AG10803 (cell line): ENCODE data around the gene TENM3.

Source experiments
- DNase-seq: peaks from one replicate; pipeline ENCODE4 v3.0.0; 2010; ENCODE audit warnings: low read depth
- H3K4me3 ChIP-seq: 2 replicates; pipeline ENCODE4 v1.5.1; 2011; ENCODE audit warnings: mild to moderate bottlenecking, low read length, control low read depth
- TF ChIP-seq, protein P1 (sequence below): conservative IDR thresholded peaks from 2 replicates; pipeline ENCODE4 v1.5.1; 2011; ENCODE audit warnings: mild to moderate bottlenecking, low read length, control low read depth, inconsistent platforms

TENM3 gene

DNA sequence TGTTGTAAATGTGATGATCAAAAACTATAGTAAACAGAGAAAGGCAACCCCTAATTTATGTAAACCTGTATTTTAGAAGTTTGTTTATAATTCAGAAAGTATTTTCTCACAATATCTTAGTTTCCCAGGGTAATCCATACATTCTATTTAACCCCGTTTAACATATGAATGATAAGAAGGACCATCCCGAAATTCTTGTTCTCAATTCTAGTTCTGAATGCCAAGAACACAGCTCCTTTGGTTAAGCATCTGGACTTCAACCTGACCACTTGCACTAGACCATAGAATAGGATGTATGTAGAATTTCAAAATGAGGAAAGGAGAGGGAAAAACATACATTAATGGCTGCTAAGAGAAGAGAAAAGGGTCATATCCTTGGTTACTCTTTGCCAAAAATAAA is 227.0 kb downstream of the TENM3 start:
- TF ChIP-seq, protein P1, sequence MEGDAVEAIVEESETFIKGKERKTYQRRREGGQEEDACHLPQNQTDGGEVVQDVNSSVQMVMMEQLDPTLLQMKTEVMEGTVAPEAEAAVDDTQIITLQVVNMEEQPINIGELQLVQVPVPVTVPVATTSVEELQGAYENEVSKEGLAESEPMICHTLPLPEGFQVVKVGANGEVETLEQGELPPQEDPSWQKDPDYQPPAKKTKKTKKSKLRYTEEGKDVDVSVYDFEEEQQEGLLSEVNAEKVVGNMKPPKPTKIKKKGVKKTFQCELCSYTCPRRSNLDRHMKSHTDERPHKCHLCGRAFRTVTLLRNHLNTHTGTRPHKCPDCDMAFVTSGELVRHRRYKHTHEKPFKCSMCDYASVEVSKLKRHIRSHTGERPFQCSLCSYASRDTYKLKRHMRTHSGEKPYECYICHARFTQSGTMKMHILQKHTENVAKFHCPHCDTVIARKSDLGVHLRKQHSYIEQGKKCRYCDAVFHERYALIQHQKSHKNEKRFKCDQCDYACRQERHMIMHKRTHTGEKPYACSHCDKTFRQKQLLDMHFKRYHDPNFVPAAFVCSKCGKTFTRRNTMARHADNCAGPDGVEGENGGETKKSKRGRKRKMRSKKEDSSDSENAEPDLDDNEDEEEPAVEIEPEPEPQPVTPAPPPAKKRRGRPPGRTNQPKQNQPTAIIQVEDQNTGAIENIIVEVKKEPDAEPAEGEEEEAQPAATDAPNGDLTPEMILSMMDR, result no peak
- no peak for DNase-seq

GRCh38 chr4:182475539-182475938 is 232.3 kb downstream of the TENM3 start:
- H3K4me3 ChIP-seq, result no peak overlapping the region
- TF ChIP-seq, protein P1, result no peak
- DNase-seq, result no peak

More for the DNA sequence above, 227.0 kb downstream of the TENM3 start:
- H3K4me3 ChIP-seq, result no peak overlapping the region

DNA sequence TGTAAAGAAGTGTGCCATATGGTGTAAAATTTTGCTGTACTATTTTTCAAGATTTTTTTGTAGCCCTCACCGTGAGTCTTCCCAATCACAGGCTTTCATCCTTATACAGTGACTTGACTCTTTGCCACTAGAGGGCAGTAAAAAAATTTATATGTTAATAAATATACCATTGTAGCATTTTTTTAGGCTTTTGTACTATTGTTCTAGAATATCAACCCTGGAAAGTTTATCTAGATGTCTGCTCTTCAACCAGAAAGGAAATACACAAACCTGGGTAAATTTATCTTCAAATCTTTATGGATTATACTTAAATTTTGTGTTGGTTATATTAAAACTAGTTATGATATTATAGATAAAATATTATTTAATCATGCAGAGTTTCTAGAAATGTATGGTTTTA is 235.3 kb downstream of the TENM3 start:
- peak; percentile 50 for DNase-seq
- no peak overlapping the region for H3K4me3 ChIP-seq
- TF ChIP-seq, protein P1, result peak; percentile 75

DNA sequence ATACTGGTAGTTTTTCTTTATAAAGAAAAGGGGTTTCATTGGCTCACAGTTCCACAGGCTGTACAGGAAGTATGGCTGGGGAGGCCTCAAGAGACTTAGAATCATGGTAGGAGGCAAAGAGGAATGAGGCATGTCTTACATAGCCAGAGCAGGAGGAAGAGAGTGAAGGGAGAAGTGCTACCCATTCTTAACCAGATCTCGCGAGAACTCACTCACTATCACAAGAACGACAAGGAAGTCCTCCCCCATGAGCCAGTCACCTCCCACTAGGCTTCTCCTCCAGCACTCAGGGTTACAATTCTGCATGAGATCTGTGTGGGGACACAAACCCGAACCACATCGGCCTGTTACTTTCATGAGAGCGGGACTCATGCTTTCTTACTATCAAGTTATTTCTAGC is 240.5 kb downstream of the TENM3 start:
- no peak overlapping the region for H3K4me3 ChIP-seq
- no peak for DNase-seq
- TF ChIP-seq, protein P1, result no peak

GRCh38 chr4:182486881-182487280 is 243.7 kb downstream of the TENM3 start:
- no peak overlapping the region for H3K4me3 ChIP-seq
- DNase-seq, result no peak
- TF ChIP-seq, protein P1, result no peak

- no peak for DNase-seq
- TF ChIP-seq, protein P1, result no peak
- no peak overlapping the region for H3K4me3 ChIP-seq
These were observed 245.7 kb downstream of the TENM3 start for GRCh38 chr4:182488896-182489295.

DNA sequence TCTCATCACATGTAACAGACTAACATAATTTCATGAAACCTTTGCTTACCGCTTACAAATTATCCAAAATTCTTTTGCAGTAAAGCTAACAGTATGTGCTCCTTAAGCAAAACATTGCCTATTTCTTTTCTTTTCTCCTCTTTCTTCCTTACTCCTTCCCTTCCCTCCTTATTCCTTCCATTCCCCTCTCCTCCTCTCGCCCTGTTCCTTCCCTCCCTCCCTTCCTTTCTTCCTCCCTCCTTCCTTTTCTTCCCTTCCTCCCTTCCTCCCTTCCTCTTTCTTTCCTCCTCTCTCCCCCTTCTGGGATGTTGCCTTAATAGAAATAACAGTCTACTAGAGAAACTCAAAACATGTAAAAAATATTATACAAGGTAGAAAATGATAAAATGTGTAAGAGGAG is 246.4 kb downstream of the TENM3 start:
- TF ChIP-seq, protein P1, result no peak
- DNase-seq, result no peak
- no peak overlapping the region for H3K4me3 ChIP-seq
